Cardiac muscle cell (in vitro differentiated cells and primary cell): ENCODE results near the gene CC2D1A. TPM values are rescaled to one million over a fixed set of nuclear protein-coding genes. Genes with fewer than 3 reads are reported as not detected.

ENCODE experiments used
- DNase-seq, 2 donors: peaks; one replicate each; pipeline versions ENCODE4 v3.0.0 to v3.0.0-alpha.2; 2010 to 2017; ENCODE audit warnings: low read depth in 1 of 2, low spot score in 1 of 2
- H3K27ac ChIP-seq: fragments of 200-600 bp; sonication (generic); 2 replicates; pipeline ENCODE4 v1.5.1; 2016
- H3K27me3 ChIP-seq: fragments of 200-600 bp; sonication (generic); 2 replicates; pipeline ENCODE4 v1.6.0; 2016; ENCODE audit warnings: control low read depth
- H3K36me3 ChIP-seq: fragments of 200-600 bp; sonication (generic); 2 replicates; pipeline ENCODE4 v1.5.1; 2016; ENCODE audit warnings: control low read depth
- H3K4me1 ChIP-seq: fragments of 200-600 bp; sonication (generic); 2 replicates; pipeline ENCODE4 v1.8.1; 2017; ENCODE audit warnings: low read depth, mild to moderate bottlenecking, mixed run types
- H3K4me3 ChIP-seq: fragments of 200-600 bp; sonication (generic); 2 replicates; pipeline ENCODE4 v1.5.1; 2016; ENCODE audit warnings: mild to moderate bottlenecking
- H3K9me3 ChIP-seq: fragments of 200-600 bp; sonication (generic); 2 replicates; pipeline ENCODE4 v1.5.1; 2017; ENCODE audit warnings: low read depth, mild to moderate bottlenecking, control low read depth
- CTCF ChIP-seq: IDR thresholded peaks from 2 replicates; pipeline ENCODE4 v1.5.1; 2012; ENCODE audit warnings: low read depth, mild to moderate bottlenecking, low read length
- polyA plus RNA-seq: library from polyadenylated mRNA; unstranded; fragments of >200 nt; fragmentation: Nextera tagmentation; extraction: Ambion mirVana; gene quantifications from 2 replicates; pipeline ENCODE4 v1.2.1, GENCODE V29; 2016
- total RNA-seq: library from RNA; depleted of rRNA; stranded (reverse); fragments of >200 nt; gene quantifications from 2 replicates; pipeline ENCODE4 v1.2.3, GENCODE V29; 2016

The CC2D1A gene
- total and polyA plus RNA-seq, 2 experiments from 2014 or later: 42.5 to 46.6 TPM

GRCh38 chr19:13880059-13881043, 25.6 kb upstream of the CC2D1A start:
- H3K27ac ChIP-seq: no peak overlapping the region
- H3K27me3 ChIP-seq: no peaks in the 10 kb centered on the region
- H3K4me3 ChIP-seq: no peak overlapping the region

DNA sequence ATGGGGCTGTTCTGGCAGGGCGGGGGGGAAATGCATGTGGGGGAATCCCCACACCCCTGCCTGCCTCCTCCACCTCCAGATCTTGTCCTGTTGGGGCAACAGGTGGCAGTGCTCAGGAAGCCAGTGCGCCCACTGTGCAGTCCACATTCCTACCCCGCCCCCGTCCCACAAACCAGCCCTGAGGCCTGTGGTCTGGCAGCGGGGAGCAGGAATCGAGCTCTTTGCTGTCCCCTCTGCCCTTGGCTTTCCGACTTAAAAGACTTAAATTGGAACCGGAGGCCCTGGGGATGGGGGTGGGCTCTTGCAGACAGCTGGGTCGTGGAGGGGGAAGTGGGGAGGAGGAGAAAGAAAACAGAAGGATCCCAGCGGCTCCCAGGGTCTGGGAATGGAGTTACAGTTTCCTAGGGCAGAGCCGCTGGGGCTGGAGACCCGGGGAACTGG, 24.7 kb upstream of the CC2D1A start:
- Histone ChIP-seq H3K9me3 (no peaks in the 10 kb centered on the region), H3K4me1 (peaks cover 19% of the 10 kb centered on the region), H3K4me3 (no peak overlapping the region), H3K36me3 (no peaks in the 10 kb centered on the region), H3K27me3 (no peaks in the 10 kb centered on the region), H3K27ac (peak overlapping the region; percentile 70)
- DNase-seq: peak; percentile 32 to 44
- TF ChIP-seq CTCF: no peak

More at GRCh38 chr19:13880059-13881043, 25.6 kb upstream of the CC2D1A start:
- peak; percentile 96 to 97 for DNase-seq
- TF ChIP-seq CTCF: peak; percentile 98
- Histone ChIP-seq H3K4me1 (peaks cover 19% of the 10 kb centered on the region), H3K36me3 (no peaks in the 10 kb centered on the region), H3K9me3 (no peaks in the 10 kb centered on the region)

DNA sequence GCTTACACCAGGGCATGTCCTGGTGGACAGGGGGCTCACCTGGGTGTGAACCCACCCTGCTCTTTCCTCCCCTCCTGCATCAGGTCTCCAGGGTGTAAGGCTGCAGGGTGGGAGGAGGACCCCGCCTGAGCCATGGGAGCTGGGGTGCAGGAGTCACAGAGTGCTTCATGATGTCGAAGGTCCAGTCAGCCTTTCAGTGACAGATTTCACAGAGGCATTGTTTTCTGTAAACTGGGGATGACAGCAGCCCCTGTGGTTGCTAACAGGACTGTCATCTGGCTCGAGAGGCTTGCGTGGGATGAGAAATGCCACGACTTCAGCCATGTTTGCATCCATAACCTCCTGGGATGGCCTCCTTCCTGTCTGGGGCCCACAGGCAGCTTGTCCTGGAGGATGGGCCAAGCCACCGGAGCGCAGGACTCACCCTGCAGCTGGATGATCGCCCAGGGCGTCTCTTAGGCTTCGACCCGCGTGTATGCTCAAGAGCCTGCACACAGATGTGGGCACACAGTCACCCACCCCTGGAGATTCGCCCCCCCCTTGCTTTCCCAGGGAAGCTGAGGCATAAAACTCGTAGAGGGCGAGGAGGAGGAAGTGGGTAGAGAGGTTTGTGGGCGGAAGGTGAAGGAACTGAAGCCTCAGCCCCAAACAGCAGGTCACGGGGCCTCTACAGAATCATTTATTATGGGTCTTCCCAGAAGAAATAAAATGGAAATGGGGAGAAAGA, 24.1 kb upstream of the CC2D1A start:
- TF ChIP-seq CTCF: no peak
- Histone ChIP-seq H3K36me3 (no peaks in the 10 kb centered on the region), H3K27me3 (no peaks in the 10 kb centered on the region), H3K9me3 (no peaks in the 10 kb centered on the region), H3K4me1 (peaks cover 19% of the 10 kb centered on the region), H3K4me3 (no peak overlapping the region), H3K27ac (peak overlapping the region; percentile 70)
- peak in 1 of 2 donors; percentile 67 for DNase-seq

DNA sequence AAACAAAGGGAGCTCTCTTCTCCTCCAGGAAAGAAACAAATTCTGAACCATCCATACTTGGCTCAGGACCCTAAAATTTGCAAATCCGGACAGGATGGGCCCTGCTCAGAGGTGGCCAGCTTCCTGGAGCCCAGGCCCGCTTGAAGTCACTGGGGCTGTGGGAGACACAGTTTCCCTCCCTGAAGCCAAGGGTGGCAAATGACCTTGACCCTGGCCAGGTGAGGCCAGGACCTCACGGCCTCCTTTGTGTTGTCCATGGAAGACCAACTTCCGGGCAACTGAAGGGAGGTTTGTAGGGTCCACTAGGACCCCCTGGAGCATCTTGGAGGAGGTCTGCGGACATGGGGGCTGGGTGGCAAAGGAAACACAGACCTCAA, 23.6 kb upstream of the CC2D1A start:
- Histone ChIP-seq H3K36me3 (no peaks in the 10 kb centered on the region), H3K9me3 (no peaks in the 10 kb centered on the region), H3K27ac (no peak overlapping the region), H3K4me1 (peaks cover 19% of the 10 kb centered on the region), H3K27me3 (no peaks in the 10 kb centered on the region), H3K4me3 (no peak overlapping the region)
- TF ChIP-seq CTCF: no peak
- DNase-seq: no peak

DNA sequence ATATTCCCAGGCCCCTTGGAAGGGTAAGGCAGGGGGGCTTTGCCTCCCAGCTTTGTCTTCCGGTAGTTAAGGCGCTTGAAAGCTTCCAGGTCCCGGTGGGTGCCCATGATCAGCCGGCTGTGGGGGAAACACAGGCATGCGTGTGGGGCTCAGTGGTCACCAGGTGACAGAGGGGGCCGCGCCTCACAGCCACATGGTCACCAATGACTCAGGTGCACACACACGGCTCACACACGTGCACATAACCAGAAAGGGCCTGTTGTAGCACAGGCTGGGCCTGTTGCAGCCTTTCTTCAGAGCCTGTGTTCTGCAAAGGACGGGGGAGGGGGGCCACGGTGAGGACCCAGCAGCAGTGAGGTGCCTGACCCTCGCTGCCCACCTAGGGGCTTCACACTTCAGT, 23.2 kb upstream of the CC2D1A start:
- no peak overlapping the region for H3K4me3 ChIP-seq
- H3K36me3 ChIP-seq: no peaks in the 10 kb centered on the region
- peaks cover 19% of the 10 kb centered on the region for H3K4me1 ChIP-seq
- DNase-seq: no peak
- no peaks in the 10 kb centered on the region for H3K27me3 ChIP-seq
- no peak overlapping the region for H3K27ac ChIP-seq
- no peak for TF ChIP-seq CTCF
- H3K9me3 ChIP-seq: no peaks in the 10 kb centered on the region
